IPS DF 6.9 (cell line): Measurements from ENCODE around the gene C19orf38.
"Not testable (repeated sequence)": the region's sequence is repeated elsewhere in the genome, so short reads cannot be mapped to it uniquely, and the experiment has no call there.

Experiments used
- DNase-seq: peaks from one replicate; pipeline ENCODE4 v3.0.0-alpha.2; 2013; ENCODE audit warnings: low read depth, low spot score
- H3K27ac ChIP-seq: one replicate; pipeline ENCODE4 v1.5.1; 2013; ENCODE audit warnings: low read length, control low read depth
- H3K27me3 ChIP-seq: 2 replicates; pipeline ENCODE4 v1.6.1; 2013; ENCODE audit warnings: mild to moderate bottlenecking, low read length; ENCODE audit not compliant: control insufficient read depth, insufficient read depth
- H3K36me3 ChIP-seq: 2 replicates; pipeline ENCODE4 v1.6.1; 2013; ENCODE audit warnings: low read length; ENCODE audit not compliant: control insufficient read depth, insufficient read depth
- H3K4me1 ChIP-seq: 2 replicates; pipeline ENCODE4 v1.6.1; 2013; ENCODE audit warnings: low read length; ENCODE audit not compliant: control insufficient read depth, insufficient read depth
- H3K4me3 ChIP-seq: 2 replicates; pipeline ENCODE4 v1.5.1; 2013; ENCODE audit warnings: mild to moderate bottlenecking, low read length
- H3K9me3 ChIP-seq: 2 replicates; pipeline ENCODE4 v1.6.1; 2013; ENCODE audit warnings: low read length, inconsistent platforms; ENCODE audit not compliant: control insufficient read depth, insufficient read depth
- WGBS: extraction: QIAGEN DNeasy Blood & Tissue Kit; methylation state at CpG from one replicate; pipeline ENCODE4 v1.1.7; 2013; ENCODE audit warnings: mixed read lengths, missing lambda C conversion rate; ENCODE audit not compliant: insufficient read length, insufficient coverage; 5-methylcytosine and 5-hydroxymethylcytosine counted together

The C19orf38 gene

DNA sequence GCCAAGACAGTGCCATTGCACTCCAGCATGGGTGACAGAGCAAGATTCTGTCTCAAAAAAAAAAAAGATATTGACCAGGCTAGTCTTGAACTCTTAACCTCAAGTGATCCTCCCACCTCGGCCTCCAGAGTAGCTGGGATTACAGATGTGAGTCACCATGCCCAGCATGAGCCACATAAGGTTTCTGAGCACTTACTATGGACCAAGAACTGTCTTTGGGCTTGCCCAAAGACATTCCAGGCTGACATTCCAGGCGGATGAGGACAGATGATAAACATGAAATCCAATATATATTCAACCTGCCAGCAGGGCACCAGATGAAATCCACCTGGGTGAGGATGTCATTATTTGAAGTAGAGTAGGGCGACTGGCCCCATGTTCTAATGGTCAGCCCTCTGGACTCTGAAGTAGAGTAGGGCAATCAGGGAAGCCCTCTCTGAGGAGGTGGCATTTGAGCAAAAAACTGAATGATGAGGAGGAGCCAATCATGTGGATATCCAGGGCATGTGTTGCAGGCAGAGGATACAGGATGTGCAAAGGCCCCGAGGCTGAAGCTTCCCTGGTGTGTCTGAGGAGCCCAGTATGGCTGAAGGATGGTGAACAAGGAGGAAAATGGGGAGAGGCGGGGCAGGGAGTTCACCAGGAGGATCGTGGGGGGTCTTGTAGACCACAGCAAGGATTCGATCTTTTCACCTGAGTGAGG lies 4.0 kb downstream of the C19orf38 start:
- H3K4me3 ChIP-seq = no peak overlapping the region
- no peaks in the 10 kb centered on the region for H3K27me3 ChIP-seq
- no peak for DNase-seq
- H3K36me3 ChIP-seq = no peaks in the 10 kb centered on the region
- H3K27ac ChIP-seq = no peak overlapping the region
- H3K9me3 ChIP-seq = no peaks in the 10 kb centered on the region
- no CpG with 5 or more reads among the region's 7 CpGs for WGBS
- H3K4me1 ChIP-seq = no peaks in the 10 kb centered on the region

DNA sequence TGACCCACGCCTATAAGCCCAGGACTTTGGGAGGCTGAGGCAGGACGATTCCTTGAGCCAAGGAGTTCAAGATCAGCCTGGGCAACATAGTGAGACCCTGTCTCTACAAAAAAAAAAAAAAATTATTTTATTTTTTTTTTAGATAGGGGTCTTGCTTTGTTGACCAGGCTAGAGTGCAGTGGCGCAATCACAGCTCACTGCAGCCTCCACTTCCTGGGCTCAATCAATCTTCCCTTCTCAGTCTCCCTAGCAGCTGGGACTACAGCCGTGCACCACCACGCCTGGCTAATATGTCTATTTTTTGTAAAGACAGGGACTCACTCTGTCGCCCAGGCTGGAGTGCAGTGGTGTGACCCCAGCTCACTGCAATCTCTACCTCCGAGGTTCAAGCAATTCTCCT lies 4.7 kb downstream of the C19orf38 start:
- no peaks in the 10 kb centered on the region for H3K27me3 ChIP-seq
- no peaks in the 10 kb centered on the region for H3K36me3 ChIP-seq
- no peak for DNase-seq
- H3K27ac ChIP-seq = no peak overlapping the region
- no CpG with 5 or more reads among the region's 7 CpGs for WGBS
- H3K4me3 ChIP-seq = no peak overlapping the region
- H3K9me3 ChIP-seq = no peaks in the 10 kb centered on the region
- no peaks in the 10 kb centered on the region for H3K4me1 ChIP-seq

DNA sequence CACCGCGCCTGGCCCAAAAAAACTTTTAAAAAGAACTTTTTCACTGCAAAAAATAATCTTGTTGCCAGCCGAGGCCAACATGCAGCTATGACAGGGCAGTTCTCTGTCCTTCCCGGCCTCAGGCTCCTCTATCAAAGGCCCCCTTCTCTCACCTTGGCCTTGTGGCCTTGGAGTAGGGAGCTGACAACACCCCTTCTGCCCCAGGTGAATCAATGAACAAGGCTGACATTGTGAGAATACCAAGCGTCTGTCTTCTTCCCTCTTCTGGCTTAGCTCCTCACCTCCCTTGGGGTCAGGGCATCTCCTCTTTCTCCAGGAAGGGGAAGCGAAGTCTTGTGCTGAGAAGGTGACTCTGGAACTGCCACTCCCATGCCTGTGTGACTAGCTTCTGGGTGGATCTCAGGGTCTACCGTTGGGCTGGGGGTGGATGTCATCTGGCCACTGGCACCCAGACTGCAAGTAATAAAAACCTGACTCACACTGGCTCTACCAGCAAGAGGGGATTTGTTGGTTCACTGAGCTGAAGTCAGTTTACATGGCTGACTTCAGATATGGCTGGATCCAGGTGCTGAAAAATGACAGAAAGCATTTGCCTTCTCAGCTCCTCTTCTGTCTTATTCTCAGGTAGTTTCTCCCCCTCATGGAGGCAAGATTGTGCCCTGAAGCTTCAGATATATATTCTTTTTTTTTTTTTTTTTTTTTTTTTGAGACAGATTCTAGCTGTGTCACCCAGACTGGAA lies 6.3 kb downstream of the C19orf38 start:
- Histone ChIP-seq H3K9me3 (no peaks in the 10 kb centered on the region), H3K4me1 (no peaks in the 10 kb centered on the region), H3K27me3 (no peaks in the 10 kb centered on the region), H3K36me3 (no peaks in the 10 kb centered on the region), H3K4me3 (no peak overlapping the region), H3K27ac (no peak overlapping the region)
- DNase-seq = no peak
- WGBS = no CpG with 5 or more reads among the region's 7 CpGs

DNA sequence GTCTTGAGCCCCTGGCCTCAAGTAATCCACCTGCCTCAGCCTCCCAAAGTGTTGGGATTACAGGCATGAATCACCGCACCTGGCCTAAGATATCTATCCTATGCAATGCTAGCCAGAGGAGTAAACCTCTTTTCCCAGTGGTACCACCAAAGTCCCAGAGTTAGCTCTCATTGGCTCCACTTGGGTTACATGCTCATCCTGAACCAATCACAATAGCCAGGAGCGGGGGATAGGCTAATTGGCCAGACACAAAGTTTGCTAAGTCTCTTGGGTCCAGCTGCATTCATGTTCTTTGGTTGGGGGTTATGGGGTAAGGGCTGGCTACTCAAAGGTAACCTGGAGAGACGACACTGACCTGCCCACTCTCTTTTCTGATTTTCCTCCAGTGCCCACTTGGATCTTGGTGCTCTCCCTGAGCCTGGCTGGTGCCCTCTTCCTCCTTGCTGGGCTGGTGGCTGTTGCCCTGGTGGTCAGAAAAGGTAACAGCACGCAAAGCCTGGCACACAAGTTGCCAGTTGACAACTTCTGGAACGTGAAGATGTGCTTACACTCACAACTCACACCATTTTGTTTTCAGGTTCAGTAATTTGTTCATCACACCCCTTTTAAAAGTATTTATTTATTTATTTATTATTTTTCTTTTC lies 7.8 kb downstream of the C19orf38 start:
- Histone ChIP-seq H3K4me1 (no peaks in the 10 kb centered on the region), H3K36me3 (no peaks in the 10 kb centered on the region), H3K4me3 (no peak overlapping the region), H3K27ac (no peak overlapping the region), H3K27me3 (no peaks in the 10 kb centered on the region), H3K9me3 (no peaks in the 10 kb centered on the region)
- no peak for DNase-seq
- whole genome bisulfite sequencing = no CpG with 5 or more reads among the region's 5 CpGs

DNA sequence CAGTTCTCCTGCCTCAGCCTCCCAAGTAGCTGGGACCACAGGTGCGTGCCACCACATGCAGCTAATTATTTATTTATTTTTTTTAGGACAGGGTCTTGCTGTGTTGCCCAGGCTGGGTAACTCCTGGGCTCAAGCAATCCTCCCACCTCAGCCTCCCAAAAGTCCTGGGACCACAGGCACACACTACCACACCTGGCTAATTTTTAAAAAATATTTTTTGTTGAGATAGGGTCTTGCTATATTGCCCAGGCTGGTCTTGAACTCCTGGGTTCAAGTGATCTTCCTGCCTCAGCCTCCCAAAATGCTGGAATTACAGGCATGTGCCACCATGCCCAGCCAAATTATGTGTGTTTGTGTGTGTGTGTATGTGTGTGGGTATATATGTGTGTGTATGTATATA lies 8.7 kb downstream of the C19orf38 start:
- H3K9me3 ChIP-seq, H3K4me1 ChIP-seq, DNase-seq, H3K36me3 ChIP-seq, H3K27ac ChIP-seq, H3K27me3 ChIP-seq, H3K4me3 ChIP-seq: not testable (repeated sequence)
- WGBS = no CpG with 5 or more reads among the region's 1 CpG

DNA sequence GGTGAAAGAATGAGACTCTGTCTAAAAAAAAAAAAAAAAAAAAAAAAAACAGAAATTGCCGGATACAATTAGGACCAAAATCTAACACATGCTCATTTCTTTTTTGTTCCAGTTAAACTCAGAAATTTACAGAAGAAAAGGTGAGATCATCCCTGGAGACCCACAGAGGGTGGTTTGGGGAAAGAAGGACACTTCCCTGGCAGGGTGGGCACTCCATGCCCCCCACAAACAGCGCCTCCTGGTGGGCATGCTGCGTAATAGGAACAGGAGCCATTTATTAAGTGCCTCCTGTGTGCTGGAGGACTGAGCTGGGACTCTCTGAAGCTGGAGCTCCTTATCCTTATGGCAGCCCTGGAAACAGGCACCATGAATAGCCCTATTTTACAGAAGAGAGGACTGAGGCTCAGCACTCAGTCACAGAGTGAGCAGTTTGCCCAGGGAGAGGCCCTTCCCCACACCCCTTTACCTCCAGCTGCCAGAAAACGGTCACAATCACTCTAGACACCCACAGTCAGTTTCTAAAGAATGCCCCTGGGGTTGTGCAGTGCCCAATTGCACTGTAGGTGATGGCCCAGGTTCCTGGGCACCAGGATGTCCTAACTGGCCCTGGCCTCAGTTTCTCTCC lies 10.1 kb downstream of the C19orf38 start:
- H3K27ac ChIP-seq = no peak overlapping the region
- H3K4me1 ChIP-seq = no peaks in the 10 kb centered on the region
- H3K4me3 ChIP-seq = no peak overlapping the region
- no CpG with 5 or more reads among the region's 4 CpGs for WGBS
- no peaks in the 10 kb centered on the region for H3K36me3 ChIP-seq
- H3K9me3 ChIP-seq = no peaks in the 10 kb centered on the region
- no peaks in the 10 kb centered on the region for H3K27me3 ChIP-seq
- DNase-seq = no peak

DNA sequence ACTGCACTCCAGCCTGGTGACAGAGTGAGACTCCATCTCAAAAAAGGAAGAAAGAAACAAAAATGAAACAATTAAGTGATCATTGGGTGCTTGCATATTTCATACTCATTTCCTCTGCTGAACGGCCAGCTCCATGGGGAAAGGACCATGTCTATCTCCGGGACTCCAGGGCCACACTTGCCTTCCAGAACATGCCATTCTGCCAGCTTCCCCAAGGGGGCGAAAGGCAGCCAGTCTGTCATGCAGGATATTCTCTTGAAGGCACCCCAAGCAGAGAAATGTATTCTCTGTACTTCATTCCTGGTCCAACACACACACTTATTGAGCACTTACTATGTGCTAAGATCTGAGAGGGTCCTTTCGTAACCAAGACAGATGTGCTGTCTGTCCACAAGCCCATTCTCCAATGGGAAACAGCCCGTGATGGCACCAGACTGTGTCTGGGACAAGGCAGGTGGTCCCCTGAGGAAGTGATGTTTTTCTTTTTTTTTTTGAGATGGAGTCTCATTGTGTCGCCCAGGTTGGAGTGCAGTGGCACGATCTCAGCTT lies 13.0 kb downstream of the C19orf38 start:
- Histone ChIP-seq H3K27me3 (no peaks in the 10 kb centered on the region), H3K9me3 (no peaks in the 10 kb centered on the region), H3K36me3 (no peaks in the 10 kb centered on the region), H3K27ac (no peak overlapping the region), H3K4me1 (no peaks in the 10 kb centered on the region; the same call in 1 of the 2 replicates), H3K4me3 (no peak overlapping the region)
- WGBS = no CpG with 5 or more reads among the region's 7 CpGs
- no peak for DNase-seq

DNA sequence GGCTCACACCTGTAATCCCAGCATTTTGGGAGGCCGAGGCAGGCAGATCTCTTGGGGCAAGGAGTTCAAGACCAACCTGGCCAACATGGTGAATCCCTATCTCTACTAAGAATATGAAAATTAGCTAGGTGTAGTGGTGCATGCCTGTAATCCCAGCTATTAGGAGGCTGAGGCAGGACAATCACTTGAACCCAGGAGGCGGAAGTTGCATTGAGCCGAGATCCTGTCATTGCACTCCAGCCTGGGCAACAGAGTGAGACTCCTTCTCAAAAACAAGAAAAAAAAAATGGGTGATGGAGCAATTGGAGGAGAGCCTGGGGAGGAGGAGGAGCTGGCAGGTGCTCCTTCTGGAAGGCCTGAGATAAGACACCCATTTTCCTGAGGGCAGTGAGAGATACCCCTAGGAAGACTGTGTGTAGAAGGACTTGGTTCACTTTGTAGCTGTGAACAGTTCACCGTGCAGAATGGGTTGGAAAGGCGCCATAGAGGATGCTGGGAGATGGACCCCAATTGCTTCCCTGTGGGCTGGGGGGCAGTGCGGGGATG lies 14.4 kb downstream of the C19orf38 start:
- Histone ChIP-seq H3K4me1 (no peaks in the 10 kb centered on the region; the same call in 1 of the 2 replicates), H3K4me3 (no peak overlapping the region), H3K9me3 (no peaks in the 10 kb centered on the region), H3K27me3 (no peaks in the 10 kb centered on the region), H3K27ac (no peak overlapping the region), H3K36me3 (no peaks in the 10 kb centered on the region)
- no CpG with 5 or more reads among the region's 6 CpGs for WGBS
- no peak for DNase-seq

DNA sequence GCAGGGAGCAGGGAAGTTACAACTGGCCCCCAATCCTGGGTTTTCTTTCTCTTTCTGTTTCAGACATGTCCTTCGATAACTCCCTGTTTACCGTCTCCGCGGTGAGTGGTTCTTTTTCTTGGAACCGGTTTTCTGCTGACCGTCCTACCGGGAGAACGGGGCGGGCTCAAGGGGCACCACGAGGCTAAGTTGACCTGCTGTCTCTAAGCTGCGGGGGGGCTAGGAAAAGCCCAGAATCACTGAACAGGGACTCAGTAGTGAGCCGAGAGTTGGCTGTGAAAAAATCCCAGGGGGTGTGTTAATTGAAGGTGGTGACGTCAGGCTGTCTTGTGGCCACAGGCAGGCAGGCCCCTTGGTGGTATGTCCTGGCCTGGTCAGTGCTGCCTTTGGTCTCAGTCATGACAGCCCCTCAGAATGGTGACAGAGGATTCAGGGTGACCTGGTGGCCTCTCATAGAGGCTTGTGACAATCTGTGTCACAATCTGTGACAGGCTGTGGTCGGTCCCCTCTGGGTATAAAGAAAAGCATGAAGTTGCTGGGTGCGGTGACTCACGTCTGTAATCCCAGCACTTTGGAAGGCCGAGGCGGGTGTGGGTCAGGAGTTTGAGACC lies 15.0 kb downstream of the C19orf38 start:
- no peaks in the 10 kb centered on the region for H3K9me3 ChIP-seq
- no peaks in the 10 kb centered on the region; the same call in 1 of the 2 replicates for H3K4me1 ChIP-seq
- no peak overlapping the region for H3K4me3 ChIP-seq
- H3K27me3 ChIP-seq = no peaks in the 10 kb centered on the region
- no peaks in the 10 kb centered on the region for H3K36me3 ChIP-seq
- no peak for DNase-seq
- WGBS = no CpG with 5 or more reads among the region's 18 CpGs
- H3K27ac ChIP-seq = no peak overlapping the region

DNA sequence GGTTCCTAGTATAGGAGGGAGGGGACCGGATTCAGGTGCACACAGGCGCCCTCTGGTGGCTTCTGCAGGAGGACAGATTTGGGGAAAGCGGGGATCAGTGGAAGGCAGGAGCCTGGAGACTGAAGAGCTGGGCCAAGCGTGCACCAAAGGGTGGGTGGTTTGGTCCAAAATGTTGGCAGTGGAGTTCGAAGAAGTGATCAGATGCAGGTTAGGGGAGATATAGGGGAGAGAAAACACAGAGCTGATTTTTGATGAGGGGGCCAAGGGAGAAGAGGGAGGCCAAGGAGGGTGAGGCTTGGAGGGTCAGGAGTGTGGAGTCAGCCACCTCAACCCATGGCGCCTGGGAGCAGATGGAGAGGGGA lies 16.3 kb downstream of the C19orf38 start:
- Histone ChIP-seq H3K4me3 (no peak overlapping the region), H3K27me3 (no peaks in the 10 kb centered on the region), H3K36me3 (no peaks in the 10 kb centered on the region), H3K9me3 (no peaks in the 10 kb centered on the region), H3K4me1 (no peaks in the 10 kb centered on the region; the same call in 1 of the 2 replicates), H3K27ac (no peak overlapping the region)
- no CpG with 5 or more reads among the region's 6 CpGs for WGBS
- DNase-seq = no peak
